ENCODE data around the gene ADAM19.

The ADAM19 gene

DNA sequence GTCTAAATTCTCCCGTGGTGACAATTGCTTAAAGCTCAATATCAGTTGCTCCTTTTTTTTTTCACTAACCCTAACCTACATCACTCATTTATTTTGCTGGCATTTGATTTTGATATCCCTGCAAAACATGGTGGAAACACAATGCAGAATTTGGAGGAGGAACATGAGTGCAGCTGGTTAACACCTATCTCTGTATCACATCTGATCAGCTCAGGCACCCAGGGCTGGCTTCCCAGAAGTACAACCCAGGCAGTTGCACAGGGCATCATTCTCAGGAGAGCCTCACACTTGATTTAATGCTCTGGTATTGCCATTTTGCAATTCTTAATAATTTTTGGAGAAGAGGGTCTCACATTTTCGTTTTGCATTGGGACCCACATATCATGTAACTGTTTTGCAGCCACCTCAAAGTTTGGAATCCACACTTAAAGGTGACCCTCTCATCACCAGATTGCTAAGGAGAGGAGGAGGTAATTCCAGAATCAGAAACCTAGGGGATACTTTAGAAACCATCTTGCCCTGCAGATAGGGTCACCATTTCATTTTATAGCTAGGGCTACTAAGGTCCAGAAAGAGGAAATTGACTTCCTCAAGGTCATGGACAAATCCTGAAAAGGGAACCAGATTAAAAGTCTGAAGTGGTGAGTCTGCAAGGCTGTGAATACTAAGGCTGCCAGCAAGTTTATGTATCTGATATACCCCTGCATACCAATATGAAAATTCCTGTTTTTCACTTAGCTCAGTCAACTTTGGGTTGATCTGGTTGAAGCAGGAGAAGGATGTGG is 19.3 kb upstream of the ADAM19 start:
- no peak for DNase-seq

DNA sequence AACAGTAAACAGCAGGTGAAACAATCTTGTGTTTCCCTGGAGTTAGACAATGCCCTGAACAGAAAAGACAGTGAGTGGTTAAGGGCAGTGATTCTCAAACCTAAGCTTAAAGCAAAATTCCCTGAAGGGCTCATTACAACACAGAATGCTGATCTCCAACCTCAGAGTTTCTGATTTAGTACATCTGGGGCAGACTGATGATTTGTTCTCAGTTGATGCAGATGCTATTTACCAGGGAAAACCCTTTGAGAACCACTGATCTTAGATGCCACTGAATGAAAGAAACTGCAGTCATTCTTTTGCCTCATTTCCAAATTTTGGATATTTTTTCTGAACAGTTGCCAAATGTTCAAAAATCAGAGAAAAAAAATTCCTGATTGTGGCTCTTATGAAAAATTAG is 18.7 kb upstream of the ADAM19 start:
- DNase-seq, result no peak

DNA sequence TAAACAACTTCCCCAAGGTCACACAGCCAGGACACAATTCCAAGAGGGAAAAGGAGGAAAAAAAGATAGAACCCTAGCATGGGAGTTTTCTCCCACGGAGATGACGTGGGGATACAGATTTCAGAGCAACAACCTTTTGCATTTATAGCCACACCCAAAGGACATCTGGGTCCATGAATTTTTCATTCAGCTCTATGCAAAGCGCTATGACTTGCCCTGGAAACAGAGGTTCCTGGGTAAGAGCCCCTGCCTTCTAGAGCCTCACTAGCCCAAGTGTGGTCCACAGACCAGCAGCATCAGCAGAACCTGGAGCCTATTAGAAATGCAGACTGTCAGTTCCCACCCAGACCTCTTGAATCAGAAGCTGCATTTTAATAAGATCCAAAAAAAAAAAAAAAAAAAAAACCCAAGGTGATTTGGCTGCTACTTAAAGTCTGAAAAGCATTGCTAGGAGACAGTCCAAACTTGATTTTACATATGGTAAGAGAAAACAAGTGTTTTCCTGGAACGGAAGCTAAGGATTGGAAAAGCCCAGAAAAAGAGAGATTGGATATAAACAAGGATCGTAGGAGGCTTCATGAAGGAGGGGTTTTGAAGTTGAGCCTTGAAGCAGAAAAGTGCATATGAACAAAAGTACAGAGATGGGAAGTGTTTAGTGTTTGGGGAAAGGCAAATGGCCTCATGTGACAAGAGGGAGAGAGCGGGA is 17.6 kb upstream of the ADAM19 start:
- no peak for DNase-seq

DNA sequence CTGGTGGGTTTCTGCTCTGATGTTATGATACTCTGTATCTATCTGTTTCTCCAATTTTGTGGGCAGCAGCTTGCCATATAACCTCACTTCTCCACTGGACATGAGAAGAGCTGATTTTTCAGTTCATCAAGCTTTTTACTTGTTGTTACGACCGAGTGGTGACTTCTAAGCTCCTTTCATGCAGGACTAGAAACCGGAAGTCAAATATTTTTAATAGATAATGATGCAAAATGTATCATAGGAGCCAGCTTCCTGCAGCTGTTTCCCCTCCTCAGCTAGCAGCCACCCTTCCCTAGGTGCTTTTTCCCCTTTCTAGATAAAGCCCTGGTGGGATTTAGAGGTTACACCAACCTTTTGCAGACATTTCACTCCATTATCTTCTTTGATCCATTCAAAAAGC is 17.0 kb upstream of the ADAM19 start:
- no peak for DNase-seq

DNA sequence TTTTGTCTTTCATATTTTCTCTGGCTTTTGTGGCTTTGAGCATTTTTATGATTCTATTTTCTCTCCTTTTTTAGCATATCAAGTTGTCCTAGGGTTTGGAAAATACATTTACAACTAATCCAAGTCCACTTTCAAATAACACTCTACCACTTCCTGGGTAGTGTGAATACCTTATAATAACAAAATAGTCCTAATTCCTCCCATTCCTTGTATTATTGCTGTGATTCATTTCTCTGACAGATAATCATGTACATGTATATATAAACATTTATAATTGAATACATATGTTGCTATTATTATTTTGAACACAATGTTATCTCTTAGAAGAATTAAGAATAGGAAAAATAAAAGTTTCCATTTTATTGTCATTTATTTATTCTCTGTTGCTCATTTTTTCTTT is 14.9 kb upstream of the ADAM19 start:
- DNase-seq, result no peak

DNA sequence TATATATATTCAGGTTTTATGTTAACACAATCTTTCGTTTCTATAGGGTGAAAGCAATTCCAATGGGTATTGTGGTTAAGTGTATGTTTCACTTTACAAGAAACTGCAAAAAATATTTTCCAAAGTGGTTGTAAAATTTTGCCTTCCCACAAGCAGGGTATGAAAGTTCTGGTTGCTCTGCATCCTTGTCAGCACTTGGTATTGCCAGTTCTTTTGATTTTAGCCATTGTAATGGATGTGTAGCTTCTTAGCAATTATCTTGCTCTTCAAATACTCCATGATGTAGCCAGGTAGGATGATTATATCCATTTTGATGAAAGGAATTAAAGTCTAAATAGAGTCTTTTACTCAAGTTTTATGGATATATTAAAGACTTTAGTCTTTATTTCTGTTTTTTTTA is 9.1 kb upstream of the ADAM19 start:
- DNase-seq, result no peak

DNA sequence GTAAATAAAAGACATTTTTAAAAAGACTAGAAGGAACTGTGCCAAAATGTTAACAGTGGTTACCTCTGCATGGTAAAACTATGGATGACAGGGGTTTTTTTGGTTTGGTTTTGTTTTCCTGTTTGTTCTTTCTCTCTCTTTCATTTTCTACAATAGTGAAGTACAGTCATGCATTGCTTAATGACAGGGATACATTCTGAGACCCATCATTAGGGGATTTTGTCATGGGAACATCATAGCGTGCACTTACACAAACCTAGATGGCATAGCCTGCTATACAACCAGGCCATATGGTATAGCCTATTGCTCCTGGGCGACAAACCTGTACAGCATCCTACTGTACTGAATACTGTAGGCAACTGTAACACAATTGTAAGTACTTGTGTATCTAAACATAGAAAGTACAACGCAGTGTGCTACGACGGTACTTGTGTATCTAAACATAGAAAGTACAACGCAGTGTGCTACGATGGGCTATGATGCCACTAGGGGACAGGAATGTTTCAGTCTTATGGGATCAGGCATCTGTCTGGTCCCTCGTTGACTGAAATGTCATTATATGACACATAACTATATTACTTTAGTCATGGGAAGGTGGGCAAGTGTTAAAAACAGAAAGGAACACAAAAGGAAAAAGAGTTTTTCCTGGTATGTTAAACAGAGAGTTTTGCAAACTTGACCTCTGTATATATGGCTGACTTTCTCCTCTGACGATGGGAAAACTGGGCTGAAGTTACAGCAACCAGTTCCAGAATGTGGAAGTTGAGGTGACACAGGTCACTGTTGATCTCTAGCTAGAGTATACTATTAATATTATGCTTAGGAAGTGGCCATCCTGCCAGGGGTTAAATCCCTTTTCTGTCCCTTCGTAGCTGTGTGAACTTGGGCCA is 7.4 kb upstream of the ADAM19 start:
- DNase-seq, result no peak

DNA sequence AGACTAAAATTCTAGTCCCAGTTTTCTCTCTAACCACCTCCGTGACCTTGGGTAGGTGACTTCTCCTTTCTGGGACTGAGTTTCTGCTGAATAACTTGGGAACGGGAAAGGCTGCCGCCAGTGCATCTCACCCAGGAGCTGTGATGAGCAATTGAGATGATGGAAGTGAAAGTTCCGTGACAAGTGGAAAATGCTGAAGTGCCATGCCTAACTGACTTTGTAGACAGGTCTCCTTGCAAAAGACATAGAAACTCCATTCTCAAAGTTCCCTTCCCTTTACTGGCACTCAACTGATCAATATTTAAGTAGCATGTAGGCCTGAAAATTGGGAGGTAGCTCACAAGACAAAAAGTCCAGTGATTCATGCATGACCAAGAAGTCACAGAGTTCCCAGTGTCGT is 6.3 kb upstream of the ADAM19 start:
- DNase-seq, result no peak

DNA sequence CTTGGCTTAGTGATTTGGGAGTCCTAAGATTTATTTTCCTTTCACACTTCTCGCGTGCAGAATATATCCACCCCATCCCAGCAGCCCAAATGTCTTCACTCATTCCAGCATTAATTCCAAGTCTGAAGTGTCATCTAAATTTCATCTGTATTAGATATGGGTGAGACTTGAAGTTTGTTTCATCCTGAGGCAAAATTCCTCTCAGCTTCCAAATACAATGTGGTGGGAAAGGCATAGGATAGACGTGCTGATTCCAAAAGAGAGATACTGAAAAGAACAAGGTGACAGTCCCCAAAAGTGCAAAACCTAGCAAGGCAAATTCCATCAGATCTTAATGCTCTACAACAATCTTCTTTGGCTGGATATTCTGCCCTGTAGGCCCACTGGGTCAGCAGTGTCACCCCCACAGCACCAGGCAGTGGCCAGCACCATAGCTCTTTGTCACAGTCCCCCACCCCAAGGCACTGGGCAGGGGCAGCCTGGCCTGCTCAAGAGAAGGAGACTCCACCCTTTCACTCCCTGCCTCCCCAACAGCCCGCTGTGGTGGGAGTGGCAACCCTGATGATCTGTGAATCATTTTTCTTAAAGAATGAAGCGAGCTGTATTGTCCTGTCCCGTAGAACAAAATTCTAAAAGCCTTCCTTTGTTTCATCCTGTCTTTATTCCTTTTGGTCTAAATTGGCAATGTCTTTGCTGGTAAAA is 2.7 kb upstream of the ADAM19 start:
- no peak for DNase-seq

DNA sequence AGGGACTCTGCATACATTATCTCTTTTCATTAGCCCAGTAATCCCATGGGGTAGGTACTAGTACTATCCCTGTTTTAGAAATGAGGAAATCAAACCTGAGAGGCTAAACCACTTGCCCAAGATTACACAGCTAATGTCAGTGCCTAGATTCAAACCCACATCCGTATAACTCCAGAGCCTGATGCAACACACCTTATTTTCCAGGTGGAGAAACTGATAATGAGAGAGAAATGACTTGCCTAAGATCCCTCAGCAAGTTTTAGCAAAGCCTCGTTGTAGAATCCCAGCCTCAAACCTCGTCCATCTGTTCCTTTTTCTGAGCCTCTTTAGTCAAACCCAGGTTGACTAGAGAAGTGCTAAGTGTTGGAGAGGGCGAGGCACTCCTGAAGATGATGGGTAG is 1.1 kb upstream of the ADAM19 start:
- no peak for DNase-seq

DNA sequence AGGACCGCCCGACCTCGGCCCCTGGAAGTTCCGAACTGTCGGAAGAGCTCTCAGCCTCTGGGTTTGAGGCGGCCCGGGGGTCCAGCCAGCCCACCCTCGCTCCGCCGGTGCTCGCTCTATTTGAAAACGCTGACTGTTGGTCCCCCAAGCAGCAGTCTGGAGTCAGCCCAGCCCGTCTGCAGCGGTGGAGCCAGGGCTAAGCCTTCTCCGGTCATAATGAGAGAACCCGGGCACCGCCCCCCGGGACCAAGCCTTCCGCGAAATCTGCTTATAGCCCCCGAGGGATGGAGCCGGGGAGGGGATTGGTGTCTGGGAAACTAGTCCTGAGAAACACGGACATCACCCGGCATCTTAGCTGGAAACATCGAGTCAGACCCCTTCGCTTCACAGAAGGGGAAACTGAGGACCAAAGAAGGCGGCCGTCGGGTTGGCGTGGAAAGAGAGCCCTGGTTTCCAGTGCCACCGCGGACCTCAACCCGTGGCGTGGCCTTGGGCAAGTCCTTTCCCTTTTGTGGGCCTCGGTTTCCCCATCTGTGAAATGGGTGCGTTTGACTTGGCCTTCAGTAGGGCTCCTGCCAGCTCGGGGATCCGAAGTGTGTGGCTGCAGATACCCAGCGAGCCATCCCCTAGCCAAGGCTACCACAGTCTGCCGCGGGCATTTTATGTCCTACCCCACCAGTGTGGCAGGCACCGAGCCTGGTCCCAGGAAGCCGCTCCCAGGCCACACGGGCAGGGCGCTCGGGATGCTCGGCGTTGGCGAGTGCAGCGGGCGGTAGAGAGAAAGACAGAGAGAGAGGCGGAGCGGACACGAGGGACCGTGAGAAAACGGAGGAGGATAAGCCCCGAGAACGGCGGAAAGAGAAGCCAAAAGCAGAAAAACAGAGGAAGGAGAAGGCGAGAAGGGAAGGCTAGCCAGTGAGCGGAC is 857 bp downstream of the ADAM19 start:
- DNase-seq, result peak; percentile 13

DNA sequence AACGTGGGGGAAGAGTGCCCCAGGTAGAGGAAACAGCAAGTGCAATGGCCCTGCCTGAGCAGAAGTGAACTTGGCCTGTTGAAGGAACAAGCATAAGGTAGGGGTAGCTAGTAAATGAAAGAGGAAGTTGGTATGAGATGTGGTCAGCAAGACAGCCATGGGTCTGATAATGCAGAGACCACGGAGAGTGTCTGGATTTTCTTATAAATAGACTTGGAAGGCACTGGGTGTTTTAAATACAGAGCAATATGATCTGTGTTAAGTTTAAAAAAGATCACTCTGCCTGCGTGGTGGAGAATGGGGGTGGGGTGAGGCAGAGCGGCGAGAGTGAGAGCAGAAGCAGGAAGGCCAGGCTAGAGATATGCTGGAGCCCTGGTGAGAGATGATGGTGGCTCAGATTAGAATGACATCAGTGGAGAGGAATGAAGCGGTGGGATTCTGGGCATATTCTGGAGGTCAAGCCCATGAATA is 4.2 kb downstream of the ADAM19 start:
- peak; percentile 34 for DNase-seq

DNA sequence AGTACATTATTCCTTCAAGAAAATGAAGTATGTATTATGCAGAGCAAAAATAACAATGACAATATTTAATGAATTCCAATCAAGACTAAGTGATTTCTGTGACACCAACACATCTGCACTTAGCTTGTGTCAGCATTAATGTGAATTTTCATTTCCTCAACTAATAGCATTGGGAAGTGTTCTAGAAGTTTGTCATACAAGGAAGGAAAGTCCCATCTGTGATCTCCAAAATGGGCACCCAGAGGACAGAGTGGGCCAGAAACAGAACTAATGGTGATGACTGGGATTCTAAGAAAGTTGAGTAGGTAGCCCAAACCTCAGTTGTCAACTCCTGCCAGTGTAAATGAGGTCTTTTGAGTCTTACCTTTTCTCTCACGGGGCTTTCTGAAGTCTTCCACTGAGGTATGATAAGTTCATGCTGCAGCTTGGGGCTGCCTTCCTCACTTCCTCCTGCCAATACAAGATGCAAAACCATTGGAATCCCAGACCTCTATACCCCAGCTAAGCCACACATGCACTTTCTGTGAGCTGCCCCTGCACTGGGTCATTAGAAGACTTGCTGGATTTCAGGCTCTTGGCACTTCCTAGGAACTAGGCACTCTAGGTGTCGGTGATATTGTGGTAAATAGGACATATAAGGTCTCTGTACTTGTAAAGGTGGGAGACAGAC is 4.9 kb downstream of the ADAM19 start:
- DNase-seq, result no peak

DNA sequence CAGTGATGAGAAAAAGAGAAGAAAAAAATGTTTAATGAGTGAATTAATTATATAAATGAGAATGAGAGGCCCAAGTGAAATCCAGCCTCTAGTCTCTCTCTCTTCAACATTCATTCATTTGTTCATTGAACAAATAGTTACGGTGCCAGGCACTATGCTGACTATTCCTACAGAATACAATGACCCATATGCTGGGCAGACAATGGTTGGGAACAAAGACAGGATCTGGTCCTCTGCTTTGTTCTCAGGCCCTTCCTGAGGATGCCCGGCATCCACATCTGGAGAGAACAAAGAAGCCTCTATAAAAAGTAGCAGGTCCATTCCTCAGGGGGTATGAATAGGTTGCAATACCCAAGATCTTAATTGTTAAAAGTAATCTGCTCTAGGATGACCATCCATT is 6.9 kb downstream of the ADAM19 start:
- DNase-seq, result no peak

DNA sequence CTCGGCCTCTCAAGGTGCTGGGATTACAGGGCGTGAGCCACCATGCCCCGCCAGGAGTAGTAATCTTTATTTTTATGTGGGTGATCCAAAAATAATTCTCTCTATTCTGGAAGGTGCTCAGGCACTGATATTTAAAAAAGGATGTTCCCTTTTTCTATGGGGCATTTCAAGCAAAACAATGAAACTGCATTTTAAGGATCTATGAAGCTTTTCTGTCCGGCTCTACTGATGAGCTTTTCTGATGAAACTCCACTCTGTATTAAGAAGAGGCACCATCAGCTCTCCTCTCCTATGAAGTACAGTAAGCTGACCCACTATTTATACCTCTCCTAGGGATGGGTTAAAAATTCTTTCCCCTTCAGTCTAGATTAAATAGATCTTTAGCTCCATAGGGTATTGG is 7.4 kb downstream of the ADAM19 start:
- no peak for DNase-seq

DNA sequence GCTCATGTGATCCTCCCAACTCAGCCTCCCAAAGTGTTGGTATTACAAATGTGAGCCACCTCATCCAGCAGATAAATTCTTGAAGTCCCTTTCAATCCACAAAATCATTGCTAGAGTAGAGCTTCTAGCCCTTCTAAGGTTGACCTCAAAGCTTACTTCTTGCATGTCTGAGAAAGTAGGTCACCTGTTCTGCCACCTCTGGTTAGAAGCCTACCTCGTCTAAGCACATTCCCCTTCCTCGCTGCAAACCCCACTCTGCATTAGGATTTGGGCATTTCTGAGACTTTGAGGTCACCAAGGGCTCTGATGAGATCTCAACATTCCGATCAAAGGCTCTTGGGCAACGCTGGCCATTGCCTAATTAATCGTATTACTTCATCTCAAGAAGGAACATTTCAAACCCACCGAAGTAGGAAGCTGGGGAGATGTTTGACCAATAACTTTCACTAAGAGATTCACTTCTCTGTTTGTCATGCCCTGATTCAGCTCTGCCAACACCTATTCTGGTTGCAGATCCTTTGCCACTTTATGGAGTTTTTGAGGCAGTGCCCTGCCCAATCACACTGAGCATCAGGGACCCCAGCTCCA is 8.6 kb downstream of the ADAM19 start:
- DNase-seq, result no peak

DNA sequence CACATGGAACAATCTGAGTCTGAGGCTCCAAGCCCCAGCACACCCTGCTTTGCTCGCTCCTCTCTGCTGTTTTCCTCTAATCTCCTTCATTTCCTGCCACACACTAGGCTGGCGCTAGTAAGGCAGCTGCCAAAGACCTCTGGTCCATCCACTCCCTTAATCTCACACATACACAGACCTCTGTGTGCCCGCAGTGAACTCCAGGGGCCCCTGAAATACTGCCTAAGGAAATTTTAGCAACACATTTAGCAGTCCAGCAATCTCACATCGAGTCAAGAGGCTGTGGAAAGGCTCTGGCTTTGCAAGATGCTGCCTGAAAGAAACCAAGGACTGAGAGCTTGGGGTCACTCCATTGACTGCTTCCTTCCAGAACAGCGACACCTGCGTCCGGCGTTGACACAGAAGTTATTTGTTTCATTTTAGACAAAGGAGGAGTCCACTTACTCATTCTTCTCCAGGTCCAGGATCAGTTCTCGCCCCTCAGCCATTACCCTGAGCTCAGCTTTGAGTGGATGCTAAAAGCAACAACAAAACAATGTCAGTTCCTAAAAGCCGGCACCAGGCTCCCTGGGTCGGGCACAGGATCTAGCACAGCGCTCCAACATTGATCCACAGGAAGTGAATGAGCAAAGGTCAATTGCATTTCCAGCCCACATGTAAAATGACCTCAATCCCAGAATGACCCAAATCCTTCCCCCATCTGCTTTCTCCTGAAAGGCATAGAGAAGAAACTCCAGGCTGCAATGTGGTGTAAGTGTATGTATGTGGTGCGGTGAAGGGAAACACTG is 11.5 kb downstream of the ADAM19 start:
- DNase-seq, result no peak

DNA sequence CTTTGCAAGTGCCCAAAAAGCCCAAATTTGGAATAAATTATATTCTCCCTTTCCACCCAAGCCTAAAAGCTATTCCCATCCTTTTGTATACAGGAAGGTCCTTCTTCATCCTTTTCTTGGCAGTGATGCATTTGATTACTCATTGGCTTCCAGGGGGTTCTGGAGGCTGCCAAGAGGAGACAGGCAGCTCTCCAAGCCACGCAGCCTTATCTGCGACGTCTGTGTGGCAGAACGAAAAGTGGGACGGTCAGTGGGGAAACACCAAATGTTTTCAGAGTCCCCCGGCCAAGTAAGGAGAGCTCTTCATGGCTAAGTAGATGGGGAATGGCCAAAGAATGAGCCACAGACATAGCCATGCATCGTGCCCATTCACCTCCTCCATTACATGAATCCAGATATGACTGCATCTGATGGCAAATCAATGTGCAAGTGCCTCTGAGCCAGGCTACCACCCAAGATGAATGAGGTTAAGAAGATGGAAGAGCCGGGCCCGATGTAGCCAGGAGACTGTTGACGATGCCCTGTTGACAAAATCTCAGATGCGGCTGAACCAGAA is 12.1 kb downstream of the ADAM19 start:
- no peak for DNase-seq

DNA sequence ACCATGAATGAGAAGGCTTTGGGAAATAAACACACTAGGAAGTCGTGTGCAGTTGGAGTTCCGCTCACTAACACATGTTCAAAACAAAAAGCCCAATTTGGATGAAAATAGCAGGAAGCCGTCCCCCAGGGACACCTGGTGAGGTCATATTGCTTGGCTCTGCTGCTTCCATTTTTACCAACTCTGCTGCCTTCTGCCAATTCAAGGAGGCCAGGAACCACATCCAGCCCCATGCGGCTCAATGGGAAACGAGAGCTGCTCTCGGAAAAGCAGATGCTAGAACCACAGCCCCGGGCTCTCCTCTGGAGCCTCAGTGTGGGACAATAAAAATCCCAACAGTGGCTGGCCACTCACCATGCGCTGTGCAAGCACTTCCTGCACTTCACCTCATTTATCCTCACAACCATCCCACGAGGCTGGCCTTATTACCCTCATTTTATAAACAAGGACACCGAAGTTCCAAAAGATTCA is 13.4 kb downstream of the ADAM19 start:
- DNase-seq, result no peak

Measured in stimulated activated naive CD4-positive, alpha-beta T cell treated with Interleukin-2 at 50 U/mL for 16 hours (primary cell).